GM12878 (cell line): Measurements from ENCODE around the gene VCX3B.

Experiments
- BMI1 ChIP-seq: fragments of 450-650 bp; IDR thresholded peaks from 2 replicates; pipeline ENCODE4 v1.6.1; 2016; ENCODE audit warnings: mild to moderate bottlenecking, moderate library complexity, borderline replicate concordance
- CEBPB ChIP-seq, 2 experiments: fragments of 150-350 bp in 1 of 2; IDR thresholded peaks; 2 replicates each; pipeline ENCODE4 v1.6.1; 2012 to 2014; ENCODE audit warnings: low read depth in 2 of 2, low read length in 2 of 2, borderline replicate concordance in 1 of 2, inconsistent platforms in 1 of 2
- EZH2 ChIP-seq: IDR thresholded peaks from 2 replicates; pipeline ENCODE4 v1.6.1; 2012; ENCODE audit warnings: low read depth, mild to moderate bottlenecking, control low read depth, inconsistent platforms, low read length, borderline replicate concordance; ENCODE audit not compliant: control insufficient read depth
- FOXK2 ChIP-seq: fragments of 450-650 bp; IDR thresholded peaks from 2 replicates; pipeline ENCODE4 v1.6.1; 2017; ENCODE audit warnings: mild to moderate bottlenecking, moderate library complexity
- JUND ChIP-seq: IDR thresholded peaks from 2 replicates; pipeline ENCODE4 v1.6.1; 2012; ENCODE audit warnings: low read depth, mild to moderate bottlenecking, low read length, improper control_type of control experiment, moderate library complexity
- REST ChIP-seq: IDR thresholded peaks from 2 replicates; pipeline ENCODE4 v1.6.1; 2012; ENCODE audit warnings: mild to moderate bottlenecking, low read depth, low read length

GRCh38 chrX:8447368-8447767 lies 17.3 kb upstream of the VCX3B start:
- no peak for TF ChIP-seq FOXK2
- TF ChIP-seq JUND, result no peak
- TF ChIP-seq REST, result no peak
- TF ChIP-seq EZH2, result no peak
- no peak for TF ChIP-seq BMI1
- no peak for TF ChIP-seq CEBPB (IDR thresholded peaks at IDR 0.05; ENCODE audit: borderline replicate concordance in 1 of 2, low read depth in 2 of 2, low read length in 2 of 2)
